Fibroblast of skin of abdomen (primary cell): ENCODE results near the gene NRARP.
A peak's percentile ranks its signal among the peaks of the same experiment; 100 is the strongest.

Experiments used
- DNase-seq: peaks from one replicate; pipeline ENCODE4 v3.0.0-alpha.2; 2013

The NRARP gene

GRCh38 chr9:137275588-137276472 is 26.2 kb downstream of the NRARP start:
- DNase-seq: no peak

- DNase-seq: no peak
Observed at GRCh38 chr9:137275203-137275587, 26.9 kb downstream of the NRARP start.

GRCh38 chr9:137273611-137274320 is 28.3 kb downstream of the NRARP start:
- no peak for DNase-seq

GRCh38 chr9:137273095-137273490 is 29.0 kb downstream of the NRARP start:
- DNase-seq: no peak

GRCh38 chr9:137272241-137273094 is 29.6 kb downstream of the NRARP start:
- DNase-seq: no peak

GRCh38 chr9:137271696-137272076 is 30.4 kb downstream of the NRARP start:
- DNase-seq: no peak

GRCh38 chr9:137270929-137271695 is 31.0 kb downstream of the NRARP start:
- DNase-seq: no peak

- no peak for DNase-seq
Observed at GRCh38 chr9:137269231-137269772, 32.8 kb downstream of the NRARP start.

GRCh38 chr9:137268538-137269201 is 33.4 kb downstream of the NRARP start:
- DNase-seq: no peak

GRCh38 chr9:137267933-137268355 is 34.1 kb downstream of the NRARP start:
- DNase-seq: no peak

- no peak for DNase-seq
Observed at GRCh38 chr9:137266585-137267453, 35.3 kb downstream of the NRARP start.

- DNase-seq: no peak
Observed at GRCh38 chr9:137266162-137266527, 35.9 kb downstream of the NRARP start.

- no peak for DNase-seq
Observed at GRCh38 chr9:137265496-137266161, 36.4 kb downstream of the NRARP start.

GRCh38 chr9:137264067-137264466 is 38.0 kb downstream of the NRARP start:
- DNase-seq: no peak

GRCh38 chr9:137263506-137263905 is 38.6 kb downstream of the NRARP start:
- no peak for DNase-seq

- DNase-seq: no peak
Observed at GRCh38 chr9:137262909-137263285, 39.2 kb downstream of the NRARP start.

- DNase-seq: peak; percentile 31
Observed at GRCh38 chr9:137262173-137262908, 39.7 kb downstream of the NRARP start.

GRCh38 chr9:137256856-137257255 is 45.2 kb downstream of the NRARP start:
- no peak for DNase-seq

- no peak for DNase-seq
Observed at GRCh38 chr9:137256362-137256761, 45.7 kb downstream of the NRARP start.
